PC-9 (cell line): ENCODE data around the gene B4GALT6. TPM values are rescaled to one million over a fixed set of nuclear protein-coding genes. Genes with fewer than 3 reads are reported as not detected.
"Not testable (repeated sequence)": the region's sequence is repeated elsewhere in the genome, so short reads cannot be mapped to it uniquely, and the experiment has no call there.

ENCODE experiments used
- Bru-seq: library from RNA; stranded (reverse); fragments of 400-500 nt; gene quantifications from one replicate; lab custom pipeline; 2021; lab: Mats Ljungman, UMichigan
- BruChase-seq, 2 experiments: library from RNA; stranded (reverse); fragments of 400-500 nt; gene quantifications; one replicate each; lab custom pipeline; 2021; lab: Mats Ljungman, UMichigan
- BruUV-seq: library from RNA; stranded (reverse); fragments of 400-500 nt; replicated peaks from 2 replicates; lab custom pipeline; 2021; lab: Mats Ljungman, UMichigan
- CTCF ChIA-PET: fragments of 300-600 bp; sonication (Branson Sonifier 250); formaldehyde crosslinking; loops from one replicate; lab custom pipeline; 2022; ENCODE audit warnings: antibody characterized with exemption; lab: Charles Lee
- POLR2A ChIA-PET: fragments of 300-600 bp; sonication (Branson Sonifier 250); formaldehyde crosslinking; loops from one replicate; lab custom pipeline; 2022; ENCODE audit warnings: antibody characterized with exemption; ENCODE audit not compliant: unreplicated experiment; lab: Charles Lee
- DNase-seq, 2 experiments: peaks; one replicate each; pipeline versions ENCODE4 v3.0.0 to v3.0.0-alpha.2; 2015 to 2022; ENCODE audit warnings: mixed read lengths in 1 of 2
- H2AFZ ChIP-seq: fragments of 200-600 bp; sonication (generic); 2 replicates; pipeline ENCODE4 v1.8.1; 2017; ENCODE audit warnings: antibody characterized with exemption
- H3F3A ChIP-seq: fragments of 200-600 bp; sonication (generic); 2 replicates; pipeline ENCODE4 v1.8.1; 2017; ENCODE audit warnings: antibody characterized with exemption, mild to moderate bottlenecking, low read depth; ENCODE audit not compliant: insufficient read depth
- H3K27ac ChIP-seq: fragments of 200-600 bp; sonication (generic); 2 replicates; pipeline ENCODE4 v1.6.1; 2016; ENCODE audit warnings: mixed run types
- H3K27me3 ChIP-seq: fragments of 200-600 bp; sonication (generic); 2 replicates; pipeline ENCODE4 v1.6.1; 2016; ENCODE audit warnings: low read depth, mixed run types; ENCODE audit not compliant: insufficient read depth
- H3K36me3 ChIP-seq: fragments of 200-600 bp; sonication (generic); 2 replicates; pipeline ENCODE4 v1.6.1; 2016; ENCODE audit warnings: low read depth, mixed run types
- H3K4me1 ChIP-seq: fragments of 200-600 bp; sonication (generic); replicated peaks from 2 replicates; pipeline ENCODE4 v1.6.1; 2016; ENCODE audit warnings: mixed run types; ENCODE audit not compliant: insufficient read depth
- H3K4me2 ChIP-seq: fragments of 200-600 bp; sonication (generic); 2 replicates; pipeline ENCODE4 v1.6.1; 2017; ENCODE audit warnings: mixed run types
- H3K4me3 ChIP-seq: fragments of 200-600 bp; sonication (generic); 2 replicates; pipeline ENCODE4 v1.6.1; 2016; ENCODE audit warnings: mixed run types
- H3K79me2 ChIP-seq: fragments of 200-600 bp; sonication (generic); 2 replicates; pipeline ENCODE4 v1.6.1; 2017; ENCODE audit warnings: low read depth, mixed run types
- H3K9me2 ChIP-seq: fragments of 200-600 bp; sonication (generic); 2 replicates; pipeline ENCODE4 v1.8.1; 2017; ENCODE audit warnings: mild to moderate bottlenecking; ENCODE audit not compliant: insufficient read depth
- H3K9me3 ChIP-seq: fragments of 200-600 bp; sonication (generic); 2 replicates; pipeline ENCODE4 v1.8.1; 2016; ENCODE audit warnings: low read depth; ENCODE audit not compliant: insufficient read depth
- H4K20me1 ChIP-seq: fragments of 200-600 bp; sonication (generic); 2 replicates; pipeline ENCODE4 v1.8.1; 2017; ENCODE audit not compliant: insufficient read depth
- CTCF ChIP-seq: fragments of 200-600 bp; sonication (generic); conservative IDR thresholded peaks from 2 replicates; pipeline ENCODE4 v1.6.1; 2017; ENCODE audit warnings: mixed run types, antibody characterized with exemption, mild to moderate bottlenecking, moderate library complexity
- EZH2 ChIP-seq: fragments of 200-600 bp; sonication (generic); IDR thresholded peaks from 2 replicates; pipeline ENCODE4 v1.8.0; 2017; ENCODE audit warnings: antibody characterized with exemption, low read depth
- intact Hi-C: fragments of 100-400 bp; cut with micrococcal nuclease; formaldehyde crosslinking; loops from one replicate; pipeline ENCODE4 v1.10.0; 2022; ENCODE audit not compliant: unreplicated experiment
- long read RNA-seq: library from polyadenylated mRNA; stranded (forward); transcript quantifications from one replicate; pipeline ENCODE4 v2.0.0, GENCODE V29; 2022
- total RNA-seq: library from RNA; stranded (reverse); gene quantifications from 2 replicates; pipeline ENCODE4 v1.2.3, GENCODE V29; 2021

B4GALT6 gene
- 3.0 and 5.3 TPM in 2 replicates for total RNA-seq
- Bru-seq, nascent RNA, result percentile 50 among the genes with signal in this experiment
- BruChase-seq, experiment 1, labeled RNA remaining after a 2-hour chase, result percentile 51 among the genes with signal in this experiment
- percentile 52 among the genes with signal in this experiment for BruChase-seq, experiment 2, labeled RNA remaining after a 6-hour chase
- long read RNA-seq, partial matches to known transcripts, result 0 of 2 reads
- long read RNA-seq, other reads (novel, unspliced or antisense), result 1 of 2 reads

GRCh38 chr18:31684279-31685096 is at the start of gene B4GALT6:
Gene B4GALT6 (minus strand): TSS chr18:31684581. CDS start chr18:31684426, 155 bp downstream.
- H4K20me1 ChIP-seq, result no peaks in the 10 kb centered on the region
- H3K4me3 ChIP-seq, result peak within 1 kb of the TSS; percentile 88
- CTCF ChIA-PET, result no interaction called here
- no peaks in the 10 kb centered on the region for H3K27me3 ChIP-seq
- peaks cover 14% of the 10 kb centered on the region; the same call in 1 of the 2 replicates for H3F3A ChIP-seq
- POLR2A ChIA-PET, result no interaction called here
- H3K27ac ChIP-seq, result no peak within 1 kb of the TSS
- no peaks in the 10 kb centered on the region for H3K9me3 ChIP-seq
- no peaks in the 10 kb centered on the region for H3K9me2 ChIP-seq
- no TSS peak for BruUV-seq
- H2AFZ ChIP-seq, result peak within 1 kb of the TSS; percentile 89
- intact Hi-C loops, result no loop called here
- DNase-seq, result peak in 1 of 2 experiments; percentile 23
- peak within 1 kb of the TSS; percentile 88 for H3K4me2 ChIP-seq
- no peaks in the 10 kb centered on the region for H3K36me3 ChIP-seq
- H3K4me1 ChIP-seq, result peaks cover 38% of the 10 kb centered on the region
- peaks cover 7% of the 10 kb centered on the region; the same call in 1 of the 2 replicates for H3K79me2 ChIP-seq
- TF ChIP-seq EZH2 (no peak), CTCF (no peak)

- POLR2A ChIA-PET, result interaction anchor here (0.7 kb wide), 1 partner anchor 24 kb away, joined by 5 read pairs; no protein-coding TSS in a partner anchor
- H4K20me1 ChIP-seq, result no peaks in the 10 kb centered on the region
- TF ChIP-seq CTCF, result no peak
- TF ChIP-seq EZH2, result no peak
- no peak overlapping the region for H3K4me2 ChIP-seq
- CTCF ChIA-PET, result no interaction called here
- no peaks in the 10 kb centered on the region for H3K9me2 ChIP-seq
- no peak overlapping the region for H2AFZ ChIP-seq
- no peaks in the 10 kb centered on the region for H3F3A ChIP-seq
- H3K27me3 ChIP-seq, result no peaks in the 10 kb centered on the region
- no peak overlapping the region for H3K4me3 ChIP-seq
- no peak overlapping the region for H3K27ac ChIP-seq
- DNase-seq, result no peak
- no peaks in the 10 kb centered on the region for H3K9me3 ChIP-seq
- no peaks in the 10 kb centered on the region for H3K79me2 ChIP-seq
- H3K36me3 ChIP-seq, result no peaks in the 10 kb centered on the region
- H3K4me1 ChIP-seq, result no peaks in the 10 kb centered on the region
- intact Hi-C loops, result no loop called here
- BruUV-seq, result no TSS peak
Observed at GRCh38 chr18:31731628-31732027, 47.2 kb upstream of the B4GALT6 start.

GRCh38 chr18:31729196-31729595 is 44.8 kb upstream of the B4GALT6 start:
- H3K9me3 ChIP-seq, CTCF ChIA-PET, H3K27me3 ChIP-seq, H3K4me3 ChIP-seq, H2AFZ ChIP-seq, DNase-seq, H3K27ac ChIP-seq, BruUV-seq, H3F3A ChIP-seq, H3K79me2 ChIP-seq, POLR2A ChIA-PET, H3K9me2 ChIP-seq, H4K20me1 ChIP-seq, H3K36me3 ChIP-seq, H3K4me1 ChIP-seq, intact Hi-C loops, H3K4me2 ChIP-seq: not testable (repeated sequence)
